ENCODE results near the gene AAK1.

- TF ChIP-seq MAX (IDR thresholded peaks at IDR 0.05; ENCODE audit: low read depth, low read length) (no peak), NFYA (IDR thresholded peaks at IDR 0.05; ENCODE audit: borderline replicate concordance, low read depth, low read length) (no peak), BHLHE40 (IDR thresholded peaks at IDR 0.05; ENCODE audit: borderline replicate concordance in 1 of 2, low read depth in 2 of 2, low read length in 1 of 2) (no peak), POLR2A (IDR thresholded peaks at IDR 0.05; ENCODE audit: low read depth, low read length) (no peak), GATAD2B (conservative IDR thresholded peaks at IDR 0.05; ENCODE audit: low read depth) (no peak), SRF (IDR thresholded peaks at IDR 0.05; ENCODE audit: low read depth in 2 of 2, low read length in 2 of 2) (no peak), FOXK2 (IDR thresholded peaks at IDR 0.05) (no peak), ETV6 (conservative IDR thresholded peaks at IDR 0.05 in 1 of 2, IDR thresholded peaks at IDR 0.05 in 1 of 2; ENCODE audit: borderline replicate concordance in 1 of 2, low read depth in 1 of 2) (no peak), RFX5 (IDR thresholded peaks at IDR 0.05; ENCODE audit: low read depth, low read length) (no peak), E2F8 (IDR thresholded peaks at IDR 0.05; ENCODE audit: low read depth, partially characterized antibody) (no peak), ELK1 (IDR thresholded peaks at IDR 0.05; ENCODE audit: low read depth, low read length) (no peak), POLR2AphosphoS5 (IDR thresholded peaks at IDR 0.05; ENCODE audit: low read length) (no peak)
Measured at GRCh38 chr2:69612200-69612599, 31.3 kb downstream of the AAK1 start.

Measured in GM12878 (cell line).